Gastrocnemius medialis (tissue), 4 donors: Measurements from ENCODE around the gene DMXL1.

Source experiments
- CTCF ChIP-seq, 5 experiments: fragments of 450-650 bp in 3 of 5; fragments of 200-600 bp in 2 of 5; sonication (generic) in 2 of 5; IDR thresholded peaks in 4 of 5; conservative IDR thresholded peaks in 1 of 5; 1 replicate in 4 of 5; 2 replicates in 1 of 5; pipeline ENCODE4 v1.5.1; 2016 to 2019; ENCODE audit warnings: antibody characterized with exemption in 5 of 5, mild to moderate bottlenecking in 3 of 5, moderate library complexity in 3 of 5
- POLR2A ChIP-seq, 2 donors: fragments of 450-650 bp; IDR thresholded peaks; one replicate each; pipeline ENCODE4 v1.6.1; 2017; ENCODE audit warnings: antibody characterized with exemption in 2 of 2, mild to moderate bottlenecking in 2 of 2, moderate library complexity in 2 of 2

DNA sequence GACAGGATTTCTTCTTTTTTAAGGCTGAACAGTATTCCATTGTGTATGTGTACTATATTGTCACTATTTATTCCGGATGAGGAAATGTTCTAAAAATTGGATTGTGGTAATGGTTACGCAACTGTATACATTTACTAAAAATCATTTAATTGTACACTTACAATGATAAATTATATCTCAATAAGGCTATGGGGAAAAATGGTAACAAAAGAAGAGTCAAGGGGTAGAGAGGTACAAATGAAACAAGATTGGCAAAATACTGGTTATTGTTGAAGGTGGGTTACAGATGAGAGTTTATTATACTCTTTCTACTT lies 222.6 kb downstream of the DMXL1 start:
- TF ChIP-seq CTCF (IDR thresholded peaks at IDR 0.05 in 4 of 5, conservative IDR thresholded peaks at IDR 0.05 in 1 of 5) (no peak), POLR2A (IDR thresholded peaks at IDR 0.05) (no peak)
